ENCODE data around the gene GUCA2B. TPM values are rescaled to one million over a fixed set of nuclear protein-coding genes. Genes with fewer than 3 reads are reported as not detected.
A peak's percentile ranks its signal among the peaks of the same experiment; 100 is the strongest.

The GUCA2B gene
- total RNA-seq, 4 donors from 2014 or later, result not detected

DNA sequence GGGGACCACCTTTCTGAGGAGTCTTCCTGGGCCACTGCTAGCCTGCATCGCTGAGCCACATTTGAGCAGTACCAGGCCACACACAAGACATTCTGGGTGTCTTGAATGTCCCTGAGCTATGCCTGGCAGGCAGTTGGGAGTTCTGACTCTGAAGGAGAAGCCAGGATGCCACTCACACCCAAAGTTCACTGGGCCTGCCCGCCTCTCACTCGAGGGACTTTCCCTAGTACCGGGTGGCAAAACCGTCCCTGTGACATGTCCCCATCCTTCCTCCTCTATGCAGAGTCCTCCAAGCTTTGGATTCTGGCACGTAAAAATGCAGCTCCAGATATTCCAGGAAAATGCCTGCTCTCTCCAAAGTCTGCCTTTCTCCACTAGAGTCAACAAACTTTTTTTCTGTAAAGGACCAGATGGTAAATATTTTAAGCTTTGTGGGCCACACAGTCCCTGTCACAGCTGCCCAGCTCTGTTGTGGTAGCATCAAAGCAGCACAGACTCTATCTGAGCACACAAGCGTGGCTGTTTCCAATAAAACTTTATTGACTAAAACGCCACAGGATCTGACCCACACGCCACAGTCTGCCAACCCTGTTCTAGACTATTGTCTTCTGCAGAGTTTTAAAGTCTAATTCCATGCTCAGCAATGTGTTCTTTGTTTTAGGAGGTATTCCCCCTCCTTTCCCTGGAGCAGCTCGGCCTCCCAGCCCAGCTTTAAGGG is 19.2 kb upstream of the GUCA2B start:
- TF ChIP-seq, protein P1, sequence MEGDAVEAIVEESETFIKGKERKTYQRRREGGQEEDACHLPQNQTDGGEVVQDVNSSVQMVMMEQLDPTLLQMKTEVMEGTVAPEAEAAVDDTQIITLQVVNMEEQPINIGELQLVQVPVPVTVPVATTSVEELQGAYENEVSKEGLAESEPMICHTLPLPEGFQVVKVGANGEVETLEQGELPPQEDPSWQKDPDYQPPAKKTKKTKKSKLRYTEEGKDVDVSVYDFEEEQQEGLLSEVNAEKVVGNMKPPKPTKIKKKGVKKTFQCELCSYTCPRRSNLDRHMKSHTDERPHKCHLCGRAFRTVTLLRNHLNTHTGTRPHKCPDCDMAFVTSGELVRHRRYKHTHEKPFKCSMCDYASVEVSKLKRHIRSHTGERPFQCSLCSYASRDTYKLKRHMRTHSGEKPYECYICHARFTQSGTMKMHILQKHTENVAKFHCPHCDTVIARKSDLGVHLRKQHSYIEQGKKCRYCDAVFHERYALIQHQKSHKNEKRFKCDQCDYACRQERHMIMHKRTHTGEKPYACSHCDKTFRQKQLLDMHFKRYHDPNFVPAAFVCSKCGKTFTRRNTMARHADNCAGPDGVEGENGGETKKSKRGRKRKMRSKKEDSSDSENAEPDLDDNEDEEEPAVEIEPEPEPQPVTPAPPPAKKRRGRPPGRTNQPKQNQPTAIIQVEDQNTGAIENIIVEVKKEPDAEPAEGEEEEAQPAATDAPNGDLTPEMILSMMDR (IDR thresholded peaks at IDR 0.05), result no peak
- DNase-seq (ENCODE audit: low spot score), result no peak
- ATAC-seq (ENCODE audit: low FRiP score), result no peak

DNA sequence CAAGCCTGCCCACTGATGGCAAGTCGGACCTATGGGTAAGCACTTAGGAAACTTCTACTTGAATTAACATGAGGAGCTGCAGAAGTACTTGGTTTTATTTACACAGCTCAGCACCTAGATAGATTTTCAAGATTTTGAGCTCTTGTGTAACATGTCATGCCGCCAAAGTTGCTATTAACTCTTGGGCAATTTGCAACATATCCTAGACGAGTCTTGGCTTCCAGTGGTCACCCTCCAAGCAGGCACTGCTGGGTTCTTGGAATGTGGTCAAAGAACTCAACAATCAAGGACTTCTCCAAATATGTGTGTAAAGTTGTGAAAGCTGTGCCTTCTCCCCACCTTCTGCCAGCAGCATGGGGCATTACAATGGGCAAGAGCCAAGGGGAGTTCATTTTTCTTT is 17.8 kb upstream of the GUCA2B start:
- DNase-seq (ENCODE audit: low spot score) (no peak), ATAC-seq (ENCODE audit: low FRiP score) (peak; percentile 18)
- TF ChIP-seq, protein P1 (IDR thresholded peaks at IDR 0.05), result no peak

DNA sequence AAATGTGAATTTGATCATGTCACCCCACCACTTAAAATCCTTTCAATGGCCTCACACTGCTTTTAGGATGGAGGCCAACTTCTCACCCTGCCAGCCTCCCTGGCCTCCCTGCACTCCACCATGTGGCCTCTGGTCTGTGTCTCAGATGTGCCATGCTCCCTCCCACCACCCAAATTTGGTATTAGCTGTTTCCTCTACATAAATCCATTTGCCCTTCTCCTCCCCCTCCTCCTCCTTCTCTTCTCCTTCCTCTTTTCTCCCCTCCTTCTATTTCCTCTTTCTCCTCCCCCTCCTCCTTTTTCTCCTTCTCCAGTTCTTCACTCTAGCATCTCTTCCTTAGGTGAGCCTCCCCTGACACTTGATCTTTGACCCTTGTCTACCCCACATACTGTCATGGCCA is 16.7 kb upstream of the GUCA2B start:
- TF ChIP-seq, protein P1 (IDR thresholded peaks at IDR 0.05), result no peak
- no peak for DNase-seq (ENCODE audit: low spot score)
- no peak for ATAC-seq (ENCODE audit: low FRiP score)

DNA sequence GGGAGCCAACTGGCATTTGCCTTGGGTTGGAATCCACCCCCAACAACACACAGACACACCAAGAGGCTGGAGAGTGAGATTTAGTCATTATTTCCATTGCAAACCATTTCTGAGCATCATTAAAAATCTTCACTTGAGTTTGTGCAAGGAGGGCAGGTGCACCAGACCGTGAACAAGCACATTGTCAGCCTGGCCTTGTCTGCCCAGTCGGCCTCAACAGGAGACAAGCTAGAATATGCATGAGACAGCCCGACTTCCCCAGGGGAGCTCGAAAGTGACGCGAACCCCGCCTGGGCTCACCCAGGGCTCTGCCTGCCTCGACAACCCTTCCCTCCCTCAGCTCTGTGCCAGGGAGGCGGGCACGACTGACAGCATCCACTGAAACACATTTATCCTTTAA is 15.4 kb upstream of the GUCA2B start:
- TF ChIP-seq, protein P1 (IDR thresholded peaks at IDR 0.05), result no peak
- DNase-seq (ENCODE audit: low spot score), result no peak
- ATAC-seq (ENCODE audit: low FRiP score), result no peak

DNA sequence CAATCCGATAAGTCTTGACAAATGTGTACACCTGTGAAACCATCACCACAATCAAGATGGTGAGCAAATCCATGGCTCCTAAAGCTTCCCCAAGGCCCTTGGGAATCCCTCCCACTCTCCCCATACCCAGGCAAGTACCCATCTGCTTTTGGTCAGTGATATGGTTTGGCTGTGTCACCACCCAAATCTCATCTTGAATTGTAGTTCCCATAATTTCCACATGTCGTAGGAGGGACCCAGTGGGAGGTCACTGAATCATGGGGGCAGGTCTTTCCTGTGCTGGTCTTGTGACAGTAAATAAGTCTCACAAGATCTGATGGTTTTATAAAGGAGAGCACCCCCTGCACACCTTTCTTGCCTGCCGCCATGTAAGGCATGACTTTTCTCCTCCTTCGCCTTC is 14.6 kb upstream of the GUCA2B start:
- no peak for DNase-seq (ENCODE audit: low spot score)
- no peak for ATAC-seq (ENCODE audit: low FRiP score)
- TF ChIP-seq, protein P1 (IDR thresholded peaks at IDR 0.05), result no peak

DNA sequence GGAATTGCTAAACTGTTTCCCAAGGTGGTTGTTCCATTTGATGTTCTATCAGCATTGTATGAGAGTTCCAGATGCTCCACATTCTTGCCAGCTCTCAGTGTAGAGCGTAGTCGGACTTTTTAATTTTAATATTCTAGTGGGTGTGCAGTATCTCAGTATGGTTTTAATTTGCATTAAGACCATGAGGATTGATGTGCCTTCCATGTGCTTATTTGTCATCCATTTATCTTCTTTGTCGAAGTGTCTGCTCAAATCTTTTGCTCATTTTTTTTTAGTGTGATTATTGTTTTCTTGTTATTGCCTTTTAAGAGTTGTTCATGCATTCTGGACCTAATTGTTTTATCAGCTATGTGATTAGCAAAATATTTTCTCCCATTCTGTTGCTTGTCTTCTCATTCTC is 13.8 kb upstream of the GUCA2B start:
- TF ChIP-seq, protein P1 (IDR thresholded peaks at IDR 0.05), result no peak
- DNase-seq (ENCODE audit: low spot score) (no peak), ATAC-seq (ENCODE audit: low FRiP score) (no peak)

DNA sequence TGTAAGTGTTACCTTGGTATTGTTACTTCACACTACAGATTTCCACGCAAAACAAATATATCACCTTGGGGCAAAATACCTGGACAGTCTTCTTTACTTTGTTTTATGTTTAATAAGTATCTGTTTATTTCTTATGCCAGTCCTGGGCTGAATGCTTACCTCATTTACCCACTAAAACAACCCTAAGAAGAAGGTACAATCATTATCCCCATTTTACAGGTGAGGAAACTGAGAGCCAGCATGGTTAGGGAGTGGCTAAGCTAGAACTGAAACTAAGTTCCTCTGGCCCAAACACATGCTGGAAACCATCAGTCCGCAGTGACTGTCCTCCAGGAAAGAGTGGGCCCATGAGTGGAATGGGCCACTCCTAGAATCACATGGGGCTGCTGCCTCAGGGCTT is 13.0 kb upstream of the GUCA2B start:
- ATAC-seq (ENCODE audit: low FRiP score) (no peak), DNase-seq (ENCODE audit: low spot score) (no peak)
- TF ChIP-seq, protein P1 (IDR thresholded peaks at IDR 0.05), result no peak

Measured in omental fat pad (tissue), 4 donors.